Measurements from ENCODE around the gene ZNF155.

DNA sequence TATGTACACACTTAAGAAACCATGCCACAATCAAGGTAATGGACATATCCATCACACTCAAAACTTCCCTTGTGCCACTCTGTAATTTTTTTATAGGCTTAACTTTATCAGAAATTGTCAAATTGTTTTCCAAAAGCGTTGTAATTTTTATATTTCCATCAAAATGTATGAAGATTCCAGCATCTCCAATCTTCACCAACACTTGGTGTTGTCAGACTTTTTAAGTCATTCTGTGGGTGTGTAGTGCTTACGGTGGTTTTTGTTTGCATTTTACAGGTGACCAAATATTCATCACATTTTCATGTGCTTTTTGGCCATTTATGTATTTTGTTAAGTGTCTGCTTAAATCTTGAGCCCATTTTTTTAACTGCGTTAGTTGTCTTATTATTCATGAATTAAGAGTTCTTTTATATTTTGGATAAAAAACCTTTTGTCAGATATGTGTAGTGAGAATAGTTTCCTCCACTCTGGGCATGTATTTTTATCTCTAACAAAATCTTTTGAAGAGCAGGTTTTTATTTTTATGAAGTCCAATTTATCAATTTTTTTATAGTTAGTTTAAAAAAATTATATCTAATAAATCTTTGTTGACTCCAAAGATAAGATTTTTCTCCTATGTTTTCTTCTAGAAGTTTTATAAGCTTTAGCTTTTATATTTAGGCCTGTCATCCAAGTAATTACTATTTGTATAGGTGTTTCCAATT is 44.3 kb upstream of the ZNF155 start:
- TF ChIP-seq CTCF (IDR thresholded peaks at IDR 0.05) = no peak
- no peak for TF ChIP-seq POLR2A (IDR thresholded peaks at IDR 0.05)
